Activated CD4-positive, alpha-beta T cell treated with anti-CD3 and anti-CD28 coated beads, Interleukin-2, amount 50 U/mL, for 1 hour (primary cell): Measurements from ENCODE around the gene TMEM178B.
"Not testable (repeated sequence)": the region's sequence is repeated elsewhere in the genome, so short reads cannot be mapped to it uniquely, and the experiment has no call there.

ENCODE experiments used
- DNase-seq: peaks from one replicate; pipeline ENCODE4 v3.0.0-alpha.2; 2020

TMEM178B gene

GRCh38 chr7:141400356-141400755 is 326.5 kb downstream of the TMEM178B start:
- no peak for DNase-seq

GRCh38 chr7:141402277-141402996 is 328.6 kb downstream of the TMEM178B start:
- DNase-seq: no peak

GRCh38 chr7:141403846-141404245 is 330.0 kb downstream of the TMEM178B start:
- not testable (repeated sequence) for DNase-seq

GRCh38 chr7:141406347-141406746 is 332.5 kb downstream of the TMEM178B start:
- DNase-seq: no peak

GRCh38 chr7:141407893-141408292 is 334.0 kb downstream of the TMEM178B start:
- DNase-seq: no peak

- no peak for DNase-seq
These were observed 334.6 kb downstream of the TMEM178B start for GRCh38 chr7:141408440-141408839.

- no peak for DNase-seq
These were observed 335.4 kb downstream of the TMEM178B start for GRCh38 chr7:141409219-141409618.

- DNase-seq: no peak
These were observed 336.0 kb downstream of the TMEM178B start for GRCh38 chr7:141409801-141410329.

GRCh38 chr7:141410353-141411000 is 336.6 kb downstream of the TMEM178B start:
- no peak for DNase-seq

- DNase-seq: no peak
These were observed 337.3 kb downstream of the TMEM178B start for GRCh38 chr7:141411133-141411532.

GRCh38 chr7:141415999-141416398 is 342.1 kb downstream of the TMEM178B start:
- no peak for DNase-seq

- DNase-seq: no peak
These were observed 342.9 kb downstream of the TMEM178B start for GRCh38 chr7:141416650-141417270.

GRCh38 chr7:141417506-141417905 is 343.6 kb downstream of the TMEM178B start:
- no peak for DNase-seq

- DNase-seq: no peak
These were observed 344.2 kb downstream of the TMEM178B start for GRCh38 chr7:141418066-141418465.

- DNase-seq: no peak
These were observed 347.4 kb downstream of the TMEM178B start for GRCh38 chr7:141421306-141421705.

- DNase-seq: no peak
These were observed 353.3 kb downstream of the TMEM178B start for GRCh38 chr7:141427134-141427533.

- DNase-seq: no peak
These were observed 356.7 kb downstream of the TMEM178B start for GRCh38 chr7:141430455-141431139.

GRCh38 chr7:141431140-141431479 is 357.2 kb downstream of the TMEM178B start:
- no peak for DNase-seq

- no peak for DNase-seq
These were observed 357.8 kb downstream of the TMEM178B start for GRCh38 chr7:141431711-141432110.

- no peak for DNase-seq
These were observed 359.8 kb downstream of the TMEM178B start for GRCh38 chr7:141433698-141434097.

GRCh38 chr7:141436139-141436538 is 362.3 kb downstream of the TMEM178B start:
- DNase-seq: no peak

GRCh38 chr7:141436575-141437075 is 362.8 kb downstream of the TMEM178B start:
- no peak for DNase-seq

- no peak for DNase-seq
These were observed 365.3 kb downstream of the TMEM178B start for GRCh38 chr7:141439164-141439563.
